IPS-18c (cell line): ENCODE measurements around the gene TBX10.

Experiments used
- H3K4me3 ChIP-seq: 2 replicates; pipeline ENCODE4 v1.7.0; 2013; ENCODE audit warnings: low read depth, mild to moderate bottlenecking, low read length, moderate library complexity; ENCODE audit not compliant: insufficient read depth
- H3K9me3 ChIP-seq: one replicate; pipeline ENCODE4 v1.6.1; 2013; ENCODE audit warnings: mild to moderate bottlenecking, low read length, moderate library complexity; ENCODE audit not compliant: control insufficient read depth, insufficient read depth

TBX10 gene

DNA sequence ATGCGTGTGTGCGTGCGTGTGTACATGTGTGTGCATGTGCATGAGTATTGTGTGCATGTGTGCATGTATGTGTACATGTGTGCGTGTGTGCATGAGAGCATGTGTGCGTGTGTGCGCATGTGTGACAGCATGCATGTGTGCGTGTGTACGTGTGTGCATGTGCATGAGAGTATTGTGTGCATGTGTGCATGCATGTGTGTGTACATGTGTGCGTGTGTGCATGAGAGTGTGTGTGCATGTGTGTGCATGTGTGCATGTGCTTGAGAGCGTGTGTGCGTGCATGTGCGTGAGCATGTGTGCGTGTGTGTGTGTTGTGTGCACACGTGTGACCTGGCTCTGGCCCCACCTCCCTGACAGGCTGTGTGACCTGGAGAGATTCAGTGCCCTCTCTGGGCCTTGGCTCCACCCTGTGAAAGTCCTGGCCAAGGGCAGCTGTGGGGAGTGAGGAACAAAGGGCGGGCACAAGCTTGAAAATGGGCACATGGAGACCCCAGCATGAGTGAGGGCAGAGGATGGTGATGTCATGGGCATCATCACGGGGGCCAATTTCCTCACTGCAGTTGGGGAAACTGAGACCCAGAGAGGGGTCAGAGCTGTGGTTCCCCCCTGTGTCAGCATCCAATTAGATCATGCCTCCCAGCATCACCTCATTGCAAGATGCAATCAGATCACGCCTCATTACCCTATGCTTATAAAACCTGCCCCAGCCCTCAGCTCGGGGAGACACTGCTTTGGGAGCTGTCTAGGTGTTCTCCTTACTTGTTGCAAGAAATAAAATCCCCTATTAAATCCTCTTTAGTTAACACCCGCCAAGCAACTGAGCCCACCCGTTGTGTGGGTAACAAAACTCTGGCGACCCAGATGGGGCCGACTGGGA, 10.3 kb upstream of the TBX10 start:
- no peaks in the 10 kb centered on the region for H3K9me3 ChIP-seq
- no peak overlapping the region for H3K4me3 ChIP-seq

GRCh38 chr11:67648796-67649613, 9.4 kb upstream of the TBX10 start:
- H3K9me3 ChIP-seq = no peaks in the 10 kb centered on the region
- H3K4me3 ChIP-seq = no peak overlapping the region

DNA sequence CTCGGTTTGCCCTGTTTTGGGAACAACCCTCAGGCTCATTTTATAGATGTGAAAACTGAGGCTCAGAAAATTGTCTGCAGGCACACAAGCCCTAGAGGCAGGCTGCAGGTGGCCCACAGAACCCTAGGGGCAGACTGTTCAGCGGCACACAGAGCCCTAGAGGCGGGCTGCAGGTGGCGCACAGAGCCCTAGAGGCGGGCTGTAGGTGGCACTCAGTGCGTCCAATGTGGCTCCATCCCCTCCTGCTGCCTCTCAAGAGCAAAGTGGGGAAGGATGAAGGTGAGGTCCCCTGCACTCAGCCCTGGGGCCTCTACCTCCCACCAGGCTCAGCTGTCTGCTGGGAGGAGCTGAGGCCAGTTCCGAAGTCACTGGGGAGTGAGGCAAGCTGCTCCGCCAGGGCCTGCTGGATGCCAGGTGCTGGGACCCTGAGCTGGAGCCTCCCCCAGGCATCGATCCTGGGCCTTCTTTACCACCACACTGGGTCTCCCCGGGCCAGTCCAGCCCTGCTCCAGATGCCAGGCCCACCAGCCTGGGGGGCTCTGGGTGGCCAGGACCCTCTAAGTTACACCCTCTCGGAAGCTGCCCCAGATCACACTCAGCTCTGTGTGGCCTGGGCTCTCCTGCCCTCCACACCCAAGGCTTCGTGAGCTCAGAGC, 8.7 kb upstream of the TBX10 start:
- H3K4me3 ChIP-seq = no peak overlapping the region
- H3K9me3 ChIP-seq = peaks cover 2% of the 10 kb centered on the region

GRCh38 chr11:67647471-67647870, 7.9 kb upstream of the TBX10 start:
- no peak overlapping the region for H3K4me3 ChIP-seq
- H3K9me3 ChIP-seq = peaks cover 2% of the 10 kb centered on the region

DNA sequence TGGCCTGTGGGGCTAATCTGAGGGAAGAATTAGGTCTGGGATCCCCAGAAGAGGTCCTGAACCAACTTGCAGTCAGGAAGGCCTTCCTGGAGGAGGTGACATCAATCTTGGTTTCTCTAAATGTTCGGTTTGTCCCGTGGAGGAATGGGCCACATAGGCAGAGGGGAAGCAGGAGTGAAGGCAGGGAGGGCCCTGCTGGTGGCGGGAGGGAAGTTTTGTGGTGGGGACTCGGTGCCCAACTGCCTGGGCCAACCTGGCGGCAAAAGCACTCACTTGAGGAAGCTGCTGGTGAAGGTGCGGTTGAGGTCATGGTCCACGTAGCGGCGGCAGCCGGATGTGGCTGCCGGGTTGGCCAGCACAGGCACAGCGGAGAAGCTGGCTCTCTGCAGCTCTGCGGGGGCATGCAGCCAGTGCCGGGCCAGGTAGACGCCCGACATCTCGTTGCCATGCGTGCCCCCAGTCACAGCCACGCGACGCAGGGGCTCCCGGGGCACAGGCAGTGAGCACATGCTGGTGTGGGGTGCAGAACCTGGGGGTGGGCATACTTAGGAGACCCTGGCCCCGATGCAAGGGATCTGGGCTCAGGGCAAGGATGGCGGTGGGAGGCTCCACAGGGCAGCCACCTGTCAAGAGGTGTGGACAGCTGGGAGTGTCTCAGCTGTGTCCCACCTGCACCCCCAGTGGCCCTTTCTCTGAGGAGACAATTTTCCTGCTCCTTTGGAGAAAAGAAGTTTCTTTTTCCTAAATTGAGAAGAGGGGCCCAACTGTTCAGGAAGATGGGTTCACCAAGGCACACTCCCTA, 7.2 kb upstream of the TBX10 start:
- Histone ChIP-seq H3K4me3 (no peak overlapping the region), H3K9me3 (peaks cover 2% of the 10 kb centered on the region)

DNA sequence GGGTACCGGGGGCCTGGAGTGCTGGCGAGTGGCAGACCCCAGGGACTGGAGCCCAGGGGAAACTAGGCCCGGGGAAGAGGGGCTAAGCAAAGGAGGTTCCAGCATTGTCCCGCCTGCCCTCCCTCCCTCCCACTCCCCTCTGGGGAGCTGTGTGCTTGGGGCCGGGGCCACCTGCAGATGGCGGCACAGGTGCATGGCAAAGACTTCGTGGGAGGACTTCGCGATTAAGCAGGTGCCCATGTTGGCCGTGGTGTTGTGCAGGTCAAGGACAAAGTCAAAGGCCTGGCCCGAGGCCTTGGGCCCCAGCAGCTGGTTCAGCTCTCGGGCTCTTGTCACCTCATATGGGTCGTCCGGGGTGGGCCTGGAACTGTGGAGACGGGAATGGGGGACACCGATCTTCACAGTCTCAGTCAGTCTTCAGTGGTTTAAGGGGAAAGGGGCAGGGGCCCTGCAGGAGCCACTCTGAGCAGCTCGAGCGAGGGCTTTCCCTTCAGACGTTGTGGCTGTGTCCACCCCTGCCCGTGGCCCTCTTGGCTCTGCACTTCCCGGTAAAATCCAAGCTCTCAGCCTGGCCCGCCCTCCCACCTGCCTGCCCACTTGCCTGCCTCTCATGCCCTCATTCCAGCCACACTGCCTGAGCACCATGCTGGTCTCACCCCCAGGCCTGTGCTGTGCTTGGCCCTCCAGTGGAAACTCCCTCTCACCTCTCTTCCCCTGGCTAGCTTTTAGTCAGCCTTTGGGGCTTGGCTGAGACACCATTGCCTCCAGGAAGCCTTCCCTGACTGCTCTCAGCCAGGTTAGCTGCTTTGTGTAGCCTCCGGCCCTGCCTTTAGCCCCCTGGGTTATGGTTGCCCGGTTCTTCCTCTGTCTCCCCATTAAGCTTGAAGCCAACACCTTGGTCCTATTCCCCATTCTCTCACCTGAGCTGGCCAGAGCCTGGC, 6.2 kb upstream of the TBX10 start:
- H3K4me3 ChIP-seq = no peak overlapping the region
- H3K9me3 ChIP-seq = peaks cover 2% of the 10 kb centered on the region

DNA sequence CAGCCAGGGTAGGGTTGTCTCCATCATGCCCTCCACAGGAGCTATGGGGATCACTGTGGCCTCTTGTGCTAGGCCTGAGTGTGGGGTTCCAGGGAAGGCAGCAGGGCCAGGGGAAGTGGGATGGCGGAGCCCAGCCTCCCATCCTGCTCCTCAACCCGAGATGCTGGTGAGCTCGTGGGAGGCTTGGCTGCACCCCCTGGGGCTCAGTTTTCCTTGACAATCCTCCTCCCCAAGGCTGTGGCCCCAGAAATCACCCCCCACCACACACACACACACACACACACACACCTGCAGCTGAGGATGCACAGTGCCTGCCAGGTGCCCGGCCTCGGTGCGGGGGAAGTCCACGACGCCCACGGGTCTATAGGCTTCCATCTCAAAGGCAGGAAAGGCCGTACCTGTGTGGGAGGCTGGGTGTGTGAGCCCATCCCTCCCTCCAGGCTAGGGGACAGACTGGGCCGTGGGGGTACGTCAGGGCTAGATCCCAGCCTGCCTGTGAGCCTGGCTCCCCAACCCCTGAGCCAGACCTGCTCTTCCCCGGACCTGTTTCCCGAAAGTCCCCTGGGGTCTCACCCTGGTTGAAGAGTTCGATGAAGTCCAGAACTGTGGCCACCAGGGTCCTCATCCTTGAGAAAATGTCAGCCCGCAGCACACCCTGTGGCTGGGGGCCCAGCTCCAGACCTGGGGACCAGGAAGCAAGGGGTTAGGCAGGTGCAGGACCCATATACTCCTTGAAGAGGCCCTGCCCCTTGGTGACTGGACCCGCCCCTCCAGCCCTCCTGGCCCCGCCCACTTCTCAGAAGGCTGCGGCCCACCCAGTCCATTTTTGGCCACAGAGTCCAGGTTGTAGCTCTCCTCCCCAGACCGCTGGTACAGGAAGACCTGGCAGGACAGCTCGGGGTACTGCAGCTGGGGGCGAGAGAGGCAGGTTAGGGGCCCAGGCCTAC, 5.2 kb upstream of the TBX10 start:
- Histone ChIP-seq H3K4me3 (no peak overlapping the region), H3K9me3 (peaks cover 2% of the 10 kb centered on the region)

- peaks cover 2% of the 10 kb centered on the region for H3K9me3 ChIP-seq
- H3K4me3 ChIP-seq = no peak overlapping the region
Measured at GRCh38 chr11:67644042-67644441, 4.5 kb upstream of the TBX10 start.

GRCh38 chr11:67642173-67643120, 2.9 kb upstream of the TBX10 start:
- no peak overlapping the region; the same call in 1 of the 2 replicates for H3K4me3 ChIP-seq
- H3K9me3 ChIP-seq = peaks cover 2% of the 10 kb centered on the region

- H3K4me3 ChIP-seq = no peak overlapping the region; the same call in 1 of the 2 replicates
- peaks cover 2% of the 10 kb centered on the region for H3K9me3 ChIP-seq
Measured at GRCh38 chr11:67641338-67642172, 2.0 kb upstream of the TBX10 start.

- Histone ChIP-seq H3K4me3 (no peak overlapping the region), H3K9me3 (peaks cover 2% of the 10 kb centered on the region)
Measured at GRCh38 chr11:67640758-67641337, 1.3 kb upstream of the TBX10 start.

GRCh38 chr11:67640021-67640757, 626 bp upstream of the TBX10 start:
- no peak overlapping the region for H3K4me3 ChIP-seq
- H3K9me3 ChIP-seq = peaks cover 2% of the 10 kb centered on the region
